ENCODE results near the gene SLC19A1. TPM values are rescaled to one million over a fixed set of nuclear protein-coding genes. Genes with fewer than 3 reads are reported as not detected.

Gene SLC19A1
- total RNA-seq, 4 donors from 2014 or later, result 1.5 to 8.6 (median 5.3) TPM

GRCh38 chr21:45583831-45584509, 41.7 kb upstream of the SLC19A1 start:
- ATAC-seq, result no peak
- 65 to 85% methylated on average over 4 to 8 of the region's 10 CpGs for WGBS, 2 donors (ENCODE audit: low coverage in 1 of 2)
- H3K4me3 ChIP-seq, result no peak overlapping the region
- H3K36me3 ChIP-seq, result no peaks in the 10 kb centered on the region
- no peak for TF ChIP-seq EP300 (IDR thresholded peaks at IDR 0.05)
- no peak for TF ChIP-seq POLR2AphosphoS5 (IDR thresholded peaks at IDR 0.05)
- TF ChIP-seq POLR2A (IDR thresholded peaks at IDR 0.05), result no peak
- no peak for TF ChIP-seq CTCF (IDR thresholded peaks at IDR 0.05)
- H3K4me1 ChIP-seq, result no peaks in the 10 kb centered on the region
- H3K27me3 ChIP-seq, result peaks cover 79% of the 10 kb centered on the region
- no peak overlapping the region for H3K27ac ChIP-seq
- H3K9me3 ChIP-seq, result peaks cover 0 to 44% (median 2%) of the 10 kb centered on the region in 3 donors

GRCh38 chr21:45582128-45582527, 39.9 kb upstream of the SLC19A1 start:
- no peak for ATAC-seq
- no CpG with 5 or more reads among the region's 5 CpGs for WGBS, 2 donors (ENCODE audit: low coverage in 1 of 2)
- no peak for TF ChIP-seq EP300 (IDR thresholded peaks at IDR 0.05)
- no peak for TF ChIP-seq POLR2AphosphoS5 (IDR thresholded peaks at IDR 0.05)
- TF ChIP-seq CTCF (IDR thresholded peaks at IDR 0.05), result no peak
- no peak for TF ChIP-seq POLR2A (IDR thresholded peaks at IDR 0.05)
- peaks cover 75% of the 10 kb centered on the region for H3K27me3 ChIP-seq
- no peak overlapping the region for H3K27ac ChIP-seq
- H3K36me3 ChIP-seq, result no peaks in the 10 kb centered on the region
- peaks cover 0 to 31% (median 2%) of the 10 kb centered on the region in 3 donors for H3K9me3 ChIP-seq
- H3K4me3 ChIP-seq, result no peak overlapping the region
- no peaks in the 10 kb centered on the region for H3K4me1 ChIP-seq

GRCh38 chr21:45581322-45581712, 39.1 kb upstream of the SLC19A1 start:
- no peak for ATAC-seq
- Histone ChIP-seq H3K4me3 (no peak overlapping the region), H3K4me1 (no peaks in the 10 kb centered on the region), H3K36me3 (no peaks in the 10 kb centered on the region), H3K27ac (no peak overlapping the region), H3K27me3 (peaks cover 74% of the 10 kb centered on the region), H3K9me3 (peaks cover 0 to 23% (median 2%) of the 10 kb centered on the region in 3 donors)
- WGBS, 2 donors (ENCODE audit: low coverage in 1 of 2), result 72% methylated on average over 8 of the region's 13 CpGs; no CpG with 5 or more reads in 1 of the 2 donors
- TF ChIP-seq EP300 (IDR thresholded peaks at IDR 0.05) (no peak), CTCF (IDR thresholded peaks at IDR 0.05) (no peak), POLR2A (IDR thresholded peaks at IDR 0.05) (no peak), POLR2AphosphoS5 (IDR thresholded peaks at IDR 0.05) (no peak)

GRCh38 chr21:45580576-45581321, 38.5 kb upstream of the SLC19A1 start:
- no peak overlapping the region for H3K4me3 ChIP-seq
- 39% methylated on average over 5 of the region's 33 CpGs; no CpG with 5 or more reads in 1 of the 2 donors for WGBS, 2 donors (ENCODE audit: low coverage in 1 of 2)
- no peak overlapping the region for H3K27ac ChIP-seq
- peaks cover 69% of the 10 kb centered on the region for H3K27me3 ChIP-seq
- no peaks in the 10 kb centered on the region for H3K36me3 ChIP-seq
- no peak for ATAC-seq
- H3K4me1 ChIP-seq, result no peaks in the 10 kb centered on the region
- TF ChIP-seq POLR2AphosphoS5 (IDR thresholded peaks at IDR 0.05), result no peak
- no peak for TF ChIP-seq POLR2A (IDR thresholded peaks at IDR 0.05)
- no peak for TF ChIP-seq CTCF (IDR thresholded peaks at IDR 0.05)
- TF ChIP-seq EP300 (IDR thresholded peaks at IDR 0.05), result no peak
- peaks cover 0 to 18% (median 0%) of the 10 kb centered on the region in 3 donors for H3K9me3 ChIP-seq
